HepG2 (cell line): ENCODE data around the gene ARL2. TPM values are rescaled to one million over a fixed set of nuclear protein-coding genes. Genes with fewer than 3 reads are reported as not detected.

Experiments used
- DZIP1 ChIP-seq: sonication (generic); formaldehyde crosslinking; IDR thresholded peaks from 2 replicates; pipeline ENCODE4 v1.5.0; 2020; ENCODE audit warnings: mild to moderate bottlenecking, missing genetic modification reagents
- HMGA1 ChIP-seq: sonication (generic); formaldehyde crosslinking; conservative IDR thresholded peaks from 2 replicates; pipeline ENCODE4 v1.4.0; 2020; ENCODE audit warnings: missing genetic modification reagents
- KAT8 ChIP-seq: IDR thresholded peaks from 2 replicates; pipeline ENCODE4 v1.6.1; 2016; ENCODE audit warnings: missing genetic modification reagents, missing compliant biosample characterization
- MAFK ChIP-seq, 2 experiments: IDR thresholded peaks in 1 of 2; conservative IDR thresholded peaks in 1 of 2; 2 replicates each; pipeline ENCODE4 v1.6.1; 2011; ENCODE audit warnings: improper control_type of control experiment in 2 of 2, low read length in 2 of 2
- RXRA ChIP-seq: sonication (generic); formaldehyde crosslinking; IDR thresholded peaks from 2 replicates; pipeline ENCODE4 v1.5.1; 2020; ENCODE audit warnings: missing genetic modification reagents
- TFE3 ChIP-seq: IDR thresholded peaks from 2 replicates; pipeline ENCODE4 v1.6.1; 2016
- THRA ChIP-seq: sonication (generic); formaldehyde crosslinking; IDR thresholded peaks from 2 replicates; pipeline ENCODE4 v1.4.0; 2020; ENCODE audit warnings: missing genetic modification reagents, borderline replicate concordance
- ZBTB33 ChIP-seq: sonication (generic); formaldehyde crosslinking; IDR thresholded peaks from 2 replicates; pipeline ENCODE4 v1.4.0; 2020; ENCODE audit warnings: missing genetic modification reagents
- ZFP36L1 ChIP-seq: sonication (generic); formaldehyde crosslinking; IDR thresholded peaks from 2 replicates; pipeline ENCODE4 v1.8.0; 2022; ENCODE audit warnings: mild to moderate bottlenecking, missing genetic modification reagents, moderate library complexity
- ZNF18 ChIP-seq: sonication (generic); formaldehyde crosslinking; IDR thresholded peaks from 2 replicates; pipeline ENCODE4 v1.8.0; 2022; ENCODE audit warnings: mild to moderate bottlenecking, missing genetic modification reagents; ENCODE audit not compliant: insufficient replicate concordance
- ZNF207 ChIP-seq: fragments of 450-650 bp; IDR thresholded peaks from 2 replicates; pipeline ENCODE4 v1.6.1; 2016; ENCODE audit warnings: antibody characterized with exemption, borderline replicate concordance
- ZNF512B ChIP-seq: sonication (generic); formaldehyde crosslinking; IDR thresholded peaks from 2 replicates; pipeline ENCODE4 v1.5.1; 2020; ENCODE audit warnings: missing genetic modification reagents, mild to moderate bottlenecking, borderline replicate concordance
- ZNF598 ChIP-seq: sonication (generic); formaldehyde crosslinking; IDR thresholded peaks from 2 replicates; pipeline ENCODE4 v1.5.1; 2020; ENCODE audit warnings: mild to moderate bottlenecking, missing genetic modification reagents, borderline replicate concordance
- ZNF713 ChIP-seq: sonication (generic); formaldehyde crosslinking; IDR thresholded peaks from 2 replicates; pipeline ENCODE4 v1.4.0; 2020; ENCODE audit warnings: mild to moderate bottlenecking, missing genetic modification reagents
- ZNF773 ChIP-seq: sonication (generic); formaldehyde crosslinking; IDR thresholded peaks from 2 replicates; pipeline ENCODE4 v1.4.0; 2020; ENCODE audit warnings: missing genetic modification reagents, borderline replicate concordance
- ZSCAN20 ChIP-seq: sonication (generic); formaldehyde crosslinking; IDR thresholded peaks from 2 replicates; pipeline ENCODE4 v1.4.0; 2020; ENCODE audit warnings: missing genetic modification reagents, mild to moderate bottlenecking, borderline replicate concordance
- polyA plus RNA-seq, 8 experiments: library from polyadenylated mRNA; depleted of rRNA in 3 of 8; stranded (reverse) in 7 of 8; unstranded in 1 of 8; fragments of >200 nt; fragmentation: Illumina TruSeq in 4 of 8; extraction: Trizol in 4 of 8; gene quantifications; 2 replicates each; pipeline versions ENCODE4 v1.2.1 to v1.2.3, GENCODE V29; 2011 to 2016; ENCODE audit warnings: low read depth in 4 of 8, missing spikeins in 1 of 8, mixed read lengths in 1 of 8; ENCODE audit not compliant: insufficient read depth in 1 of 8
- total RNA-seq, 5 experiments: library from RNA; depleted of rRNA; stranded (reverse); fragments of >200 nt; fragmentation: Illumina TruSeq; extraction: Trizol; gene quantifications; 2 replicates each; pipeline ENCODE4 v1.2.3, GENCODE V29; 2016; ENCODE audit warnings: low read depth in 1 of 5

Gene ARL2
- total and polyA plus RNA-seq, 2 of the 13 experiments (the other 11 are each of a cell fraction or from before 2014, with no cell fraction given): 82.9 to 84.4 TPM

GRCh38 chr11:64996710-64997380, 17.1 kb upstream of the ARL2 start, which contains the start of gene BATF2 (continued):
- peak; percentile 74 for TF ChIP-seq ZNF18 (CRISPR knock-in tag)
- TF ChIP-seq THRA (CRISPR knock-in tag): peak; percentile 78
- no peak for TF ChIP-seq ZNF773
- no peak for TF ChIP-seq ZNF512B
- no peak for TF ChIP-seq ZNF713
- no peak for TF ChIP-seq HMGA1 (CRISPR knock-in tag)
- no peak for TF ChIP-seq ZSCAN20 (CRISPR knock-in tag)
- TF ChIP-seq MAFK (conservative IDR thresholded peaks at IDR 0.05 in 1 of 2, IDR thresholded peaks at IDR 0.05 in 1 of 2; ENCODE audit: low read length in 2 of 2): 0 out of 4 replicates have a peak, but pooled peaks of 1 of the 2 experiments have one; percentile 4
- no peak for TF ChIP-seq DZIP1 (CRISPR knock-in tag)
- TF ChIP-seq ZNF207: no peak
- TF ChIP-seq TFE3 (CRISPR knock-in tag): peak; percentile 95
- TF ChIP-seq ZFP36L1 (CRISPR knock-in tag): peak; percentile 37; the same call in 1 of the 2 replicates
- no peak; the same call in 1 of the 2 replicates for TF ChIP-seq RXRA
- TF ChIP-seq ZNF598: peak; percentile 51; the same call in 1 of the 2 replicates
- TF ChIP-seq ZBTB33 (CRISPR knock-in tag): peak; percentile 36
- TF ChIP-seq KAT8 (CRISPR knock-in tag): peak; percentile 88
